Loucy (cell line): ENCODE measurements around the gene PIK3CA.
"Not testable (repeated sequence)": the region's sequence is repeated elsewhere in the genome, so short reads cannot be mapped to it uniquely, and the experiment has no call there.

Experiments
- H2AFZ ChIP-seq: fragments of 200-600 bp; sonication (generic); 2 replicates; pipeline ENCODE4 v1.6.0; 2016; ENCODE audit warnings: antibody characterized with exemption, mild to moderate bottlenecking, low read length, moderate library complexity
- H3F3A ChIP-seq: fragments of 200-600 bp; 2 replicates; pipeline ENCODE4 v1.6.0; 2016; ENCODE audit warnings: antibody characterized with exemption, low read depth, mild to moderate bottlenecking
- H3K27me3 ChIP-seq: fragments of 200-600 bp; sonication (generic); 2 replicates; pipeline ENCODE4 v1.6.1; 2014; ENCODE audit warnings: low read length, mild to moderate bottlenecking; ENCODE audit not compliant: insufficient read depth, poor library complexity, severe bottlenecking
- H3K36me3 ChIP-seq: fragments of 200-600 bp; sonication (generic); 2 replicates; pipeline ENCODE4 v1.6.1; 2016; ENCODE audit warnings: low read length; ENCODE audit not compliant: insufficient read depth
- H3K4me1 ChIP-seq: fragments of 200-600 bp; sonication (generic); 2 replicates; pipeline ENCODE4 v1.5.1; 2014; ENCODE audit warnings: low read length, mild to moderate bottlenecking; ENCODE audit not compliant: insufficient read depth, poor library complexity, severe bottlenecking
- H3K4me2 ChIP-seq: fragments of 200-600 bp; sonication (generic); 2 replicates; pipeline ENCODE4 v1.6.0; 2014; ENCODE audit warnings: antibody characterized with exemption, low read length, low read depth, mild to moderate bottlenecking; ENCODE audit not compliant: poor library complexity, severe bottlenecking
- H3K4me3 ChIP-seq: fragments of 200-600 bp; sonication (generic); 2 replicates; pipeline ENCODE4 v1.5.1; 2014; ENCODE audit warnings: low read length, mild to moderate bottlenecking, mixed read lengths; ENCODE audit not compliant: poor library complexity, severe bottlenecking
- H3K79me2 ChIP-seq: fragments of 200-600 bp; sonication (generic); 2 replicates; pipeline ENCODE4 v1.6.1; 2014; ENCODE audit warnings: low read length; ENCODE audit not compliant: insufficient read depth
- H3K9ac ChIP-seq: fragments of 200-600 bp; sonication (generic); 2 replicates; pipeline ENCODE4 v1.6.0; 2014; ENCODE audit warnings: mild to moderate bottlenecking, low read depth, low read length, moderate library complexity; ENCODE audit not compliant: poor library complexity, severe bottlenecking
- H3K9me2 ChIP-seq: fragments of 200-600 bp; sonication (generic); replicated peaks from 2 replicates; pipeline ENCODE4 v1.6.1; 2016; ENCODE audit warnings: low read depth, low read length, mixed read lengths
- H3K9me3 ChIP-seq: fragments of 200-600 bp; sonication (generic); 2 replicates; pipeline ENCODE4 v1.6.1; 2014; ENCODE audit warnings: mild to moderate bottlenecking, antibody characterized with exemption, low read length, low read depth; ENCODE audit not compliant: insufficient read depth
- H4K20me1 ChIP-seq: fragments of 200-600 bp; sonication (generic); 2 replicates; pipeline ENCODE4 v1.6.0; 2014; ENCODE audit warnings: antibody characterized with exemption, low read length, mild to moderate bottlenecking; ENCODE audit not compliant: insufficient read depth, poor library complexity, severe bottlenecking
- CTCF ChIP-seq: fragments of 200-600 bp; sonication (generic); conservative IDR thresholded peaks from 2 replicates; pipeline ENCODE4 v1.5.1; 2014; ENCODE audit warnings: mild to moderate bottlenecking, antibody characterized with exemption, low read length
- EZH2phosphoT487 ChIP-seq: fragments of 200-600 bp; IDR thresholded peaks from 2 replicates; pipeline ENCODE4 v1.6.1; 2018; ENCODE audit warnings: antibody characterized with exemption, mild to moderate bottlenecking, moderate library complexity, borderline replicate concordance

PIK3CA gene

GRCh38 chr3:179258820-179259219, 110.7 kb downstream of the PIK3CA start:
- Histone ChIP-seq H2AFZ (no peak overlapping the region), H4K20me1 (no peaks in the 10 kb centered on the region), H3K4me1 (peaks cover 4% of the 10 kb centered on the region), H3K9me2 (no peaks in the 10 kb centered on the region), H3K4me3 (peak overlapping the region; percentile 56), H3K79me2 (peaks cover 15% of the 10 kb centered on the region; the same call in 1 of the 2 replicates), H3K27me3 (no peaks in the 10 kb centered on the region), H3F3A (no peaks in the 10 kb centered on the region), H3K36me3 (no peaks in the 10 kb centered on the region), H3K9me3 (no peaks in the 10 kb centered on the region), H3K9ac (no peak overlapping the region), H3K4me2 (peak overlapping the region; percentile 30)
- TF ChIP-seq CTCF (no peak), EZH2phosphoT487 (no peak)

GRCh38 chr3:179259959-179260756, 112.0 kb downstream of the PIK3CA start:
- Histone ChIP-seq H3K4me2 (peak overlapping the region; percentile 44), H3K9ac (peak overlapping the region; percentile 55), H3K79me2 (peaks cover 29% of the 10 kb centered on the region), H3K4me1 (peaks cover 13% of the 10 kb centered on the region), H3K4me3 (peak overlapping the region; percentile 70)
- H3K9me2 ChIP-seq, H2AFZ ChIP-seq, H3F3A ChIP-seq, H3K9me3 ChIP-seq, H3K27me3 ChIP-seq, H3K36me3 ChIP-seq, H4K20me1 ChIP-seq: not testable (repeated sequence)

GRCh38 chr3:179260949-179261765, 113.0 kb downstream of the PIK3CA start:
- no peaks in the 10 kb centered on the region for H3K27me3 ChIP-seq
- H4K20me1 ChIP-seq, result no peaks in the 10 kb centered on the region
- no peaks in the 10 kb centered on the region for H3K9me3 ChIP-seq
- no peaks in the 10 kb centered on the region for H3F3A ChIP-seq
- no peaks in the 10 kb centered on the region for H3K9me2 ChIP-seq
- peak overlapping the region; percentile 44 for H3K4me2 ChIP-seq
- H2AFZ ChIP-seq, result no peak overlapping the region
- peak overlapping the region; percentile 55 for H3K9ac ChIP-seq
- TF ChIP-seq EZH2phosphoT487 (no peak), CTCF (no peak)
- H3K4me1 ChIP-seq, result peaks cover 22% of the 10 kb centered on the region
- H3K4me3 ChIP-seq, result peak overlapping the region; percentile 70
- H3K79me2 ChIP-seq, result peaks cover 36% of the 10 kb centered on the region
- no peaks in the 10 kb centered on the region for H3K36me3 ChIP-seq
